Thymus (tissue), 11 donors: ENCODE results near the gene LONP1. TPM values are rescaled to one million over a fixed set of nuclear protein-coding genes. Genes with fewer than 3 reads are reported as not detected.
A peak's percentile ranks its signal among the peaks of the same experiment; 100 is the strongest.
"Not testable (repeated sequence)": the region's sequence is repeated elsewhere in the genome, so short reads cannot be mapped to it uniquely, and the experiment has no call there.

Experiments
- DNase-seq, 9 donors: peaks; one replicate each; pipeline ENCODE4 v3.0.0-alpha.2; 2013; ENCODE audit warnings: low spot score in 9 of 9, low read depth in 6 of 9, missing footprints in 1 of 9
- H3K27ac ChIP-seq, 2 donors: one replicate each; pipeline ENCODE4 v1.5.1; 2013; ENCODE audit warnings: control low read depth in 1 of 2, low read depth in 1 of 2, low read length in 1 of 2, mild to moderate bottlenecking in 1 of 2, moderate library complexity in 1 of 2
- H3K27me3 ChIP-seq, 2 donors: one replicate each; pipeline ENCODE4 v1.5.1; 2013; ENCODE audit warnings: low read length in 1 of 2; ENCODE audit not compliant: control insufficient read depth in 2 of 2, insufficient read depth in 1 of 2
- H3K36me3 ChIP-seq, 2 donors: one replicate each; pipeline ENCODE4 v1.5.1; 2013; ENCODE audit warnings: low read length in 1 of 2, mild to moderate bottlenecking in 1 of 2, moderate library complexity in 1 of 2; ENCODE audit not compliant: control insufficient read depth in 2 of 2, insufficient read depth in 2 of 2
- H3K4me1 ChIP-seq, 2 donors: one replicate each; pipeline ENCODE4 v1.5.1; 2013; ENCODE audit warnings: low read length in 2 of 2; ENCODE audit not compliant: control insufficient read depth in 2 of 2, insufficient read depth in 2 of 2
- H3K4me3 ChIP-seq, 2 donors: one replicate each; pipeline ENCODE4 v1.5.1; 2013; ENCODE audit warnings: low read length in 2 of 2, control low read depth in 1 of 2, mild to moderate bottlenecking in 1 of 2
- H3K9me3 ChIP-seq, 2 donors: one replicate each; pipeline ENCODE4 v1.5.1; 2013; ENCODE audit warnings: low read length in 1 of 2, mild to moderate bottlenecking in 1 of 2; ENCODE audit not compliant: control insufficient read depth in 2 of 2, insufficient read depth in 1 of 2
- WGBS: extraction: QIAGEN DNeasy Blood & Tissue Kit; methylation state at CpG from one replicate; pipeline ENCODE4 v1.1.7; 2013; 5-methylcytosine and 5-hydroxymethylcytosine counted together
- polyA plus RNA-seq: library from polyadenylated mRNA; stranded (reverse); fragments of 200-250 nt; gene quantifications from one replicate; pipeline ENCODE4 v1.2.3, GENCODE V29; 2013
- total RNA-seq: library from RNA; stranded (reverse); fragments of 120-200 nt; gene quantifications from one replicate; pipeline ENCODE4 v1.2.4, GENCODE V29; 2013
- donor health status: healthy.

The LONP1 gene
- total and polyA plus RNA-seq, 2 donors = 34.3 to 37.7 TPM

DNA sequence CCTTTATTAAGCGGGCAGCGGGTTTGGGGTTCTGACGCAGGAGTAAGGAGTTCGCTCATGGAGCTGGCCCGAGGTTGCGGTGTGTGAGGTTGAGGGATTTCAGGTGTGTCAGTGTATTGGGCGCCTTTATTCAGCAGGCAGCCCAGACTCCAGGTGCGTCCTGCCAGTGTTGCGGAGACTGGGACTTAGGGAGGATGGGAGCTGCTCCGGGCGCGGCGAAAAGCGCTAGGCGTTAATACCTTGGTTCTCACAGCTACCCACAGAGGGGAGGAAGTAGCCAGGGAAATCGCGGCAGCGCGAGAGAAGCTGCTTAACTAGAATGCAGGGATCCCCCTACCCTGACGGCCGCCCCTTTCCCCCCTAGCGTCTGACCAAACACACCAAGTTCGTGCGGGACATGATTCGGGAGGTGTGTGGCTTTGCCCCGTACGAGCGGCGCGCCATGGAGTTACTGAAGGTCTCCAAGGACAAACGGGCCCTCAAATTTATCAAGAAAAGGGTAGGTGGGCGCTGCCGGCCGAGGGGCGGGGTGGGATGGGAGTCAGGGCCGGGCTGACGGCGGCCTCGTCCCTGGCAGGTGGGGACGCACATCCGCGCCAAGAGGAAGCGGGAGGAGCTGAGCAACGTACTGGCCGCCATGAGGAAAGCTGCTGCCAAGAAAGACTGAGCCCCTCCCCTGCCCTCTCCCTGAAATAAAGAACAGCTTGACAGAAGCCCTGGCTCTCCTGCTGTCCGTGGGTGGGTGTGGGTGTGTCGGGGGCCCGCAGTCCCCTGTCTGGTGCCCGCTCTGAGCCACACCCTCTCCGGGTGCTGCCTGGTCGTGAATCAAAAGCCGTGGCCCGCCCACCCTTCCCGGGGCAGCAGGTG is 28.8 kb downstream of the LONP1 start:
- peak overlapping the region; percentile 83 to 91 for H3K27ac ChIP-seq
- peak in 1 of 9 donors; percentile 46 for DNase-seq
- H3K4me3 ChIP-seq = peak overlapping the region; percentile 67 to 87
- no peaks in the 10 kb centered on the region for H3K27me3 ChIP-seq
- 10% methylated on average over 54 of the region's 54 CpGs for WGBS
- peaks cover 50 to 51% of the 10 kb centered on the region in 2 donors for H3K36me3 ChIP-seq
- peaks cover 15 to 33% of the 10 kb centered on the region in 2 donors for H3K4me1 ChIP-seq
- peaks cover 0 to 5% of the 10 kb centered on the region in 2 donors for H3K9me3 ChIP-seq

DNA sequence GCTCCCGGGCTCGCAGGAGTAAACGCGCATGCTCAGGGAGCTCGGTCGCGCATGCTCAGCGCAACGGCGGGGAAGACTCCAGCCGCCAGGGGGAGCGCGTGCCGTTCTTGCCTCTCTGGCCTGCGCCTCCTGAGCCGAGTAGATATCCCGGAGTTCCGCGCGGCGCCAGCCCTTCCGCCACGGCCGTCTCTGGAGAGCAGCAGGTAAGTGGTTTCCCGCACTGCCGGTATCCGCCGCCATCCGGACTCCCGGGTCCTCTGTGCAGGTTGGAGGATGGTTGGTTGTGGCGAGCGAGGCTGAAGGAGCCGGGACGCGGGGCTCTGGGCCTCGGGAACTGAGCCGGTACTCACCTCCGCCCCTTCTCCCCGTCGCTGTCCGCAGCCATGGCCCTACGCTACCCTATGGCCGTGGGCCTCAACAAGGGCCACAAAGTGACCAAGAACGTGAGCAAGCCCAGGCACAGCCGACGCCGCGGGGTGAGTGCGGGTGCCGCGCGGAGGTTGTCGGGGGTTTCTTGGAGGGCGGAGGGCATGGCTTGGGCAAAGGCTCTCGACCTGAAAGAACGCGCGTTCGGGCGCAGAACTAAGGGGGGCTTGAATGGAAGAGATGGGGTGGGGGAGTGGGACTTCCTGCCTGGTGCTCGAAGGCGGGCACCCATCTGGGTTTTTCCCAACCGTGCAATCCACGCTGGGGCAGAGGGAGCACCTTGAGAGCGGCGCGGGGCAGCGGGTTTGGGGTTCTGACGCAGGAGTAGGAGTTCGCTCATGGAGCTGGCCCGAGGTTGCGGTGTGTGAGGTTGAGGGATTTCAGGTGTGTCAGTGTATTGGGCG is 29.6 kb downstream of the LONP1 start, which contains the start of gene RPL36:
Gene RPL36 (plus strand): TSS at position 171 of the 830 bp plus-strand sequence. CDS start 213 bp downstream, at position 384.
- Histone ChIP-seq H3K9me3 (peaks cover 0 to 5% of the 10 kb centered on the region in 2 donors), H3K36me3 (peaks cover 42% of the 10 kb centered on the region in 2 donors), H3K27ac (peak within 1 kb of the TSS; percentile 83 to 91), H3K27me3 (no peaks in the 10 kb centered on the region), H3K4me3 (peak within 1 kb of the TSS; percentile 67 to 87), H3K4me1 (peaks cover 18 to 36% of the 10 kb centered on the region in 2 donors)
- under 1% methylated on average over 73 of the region's 73 CpGs for WGBS
- peak; percentile 90 to 99 (median 96) for DNase-seq

DNA sequence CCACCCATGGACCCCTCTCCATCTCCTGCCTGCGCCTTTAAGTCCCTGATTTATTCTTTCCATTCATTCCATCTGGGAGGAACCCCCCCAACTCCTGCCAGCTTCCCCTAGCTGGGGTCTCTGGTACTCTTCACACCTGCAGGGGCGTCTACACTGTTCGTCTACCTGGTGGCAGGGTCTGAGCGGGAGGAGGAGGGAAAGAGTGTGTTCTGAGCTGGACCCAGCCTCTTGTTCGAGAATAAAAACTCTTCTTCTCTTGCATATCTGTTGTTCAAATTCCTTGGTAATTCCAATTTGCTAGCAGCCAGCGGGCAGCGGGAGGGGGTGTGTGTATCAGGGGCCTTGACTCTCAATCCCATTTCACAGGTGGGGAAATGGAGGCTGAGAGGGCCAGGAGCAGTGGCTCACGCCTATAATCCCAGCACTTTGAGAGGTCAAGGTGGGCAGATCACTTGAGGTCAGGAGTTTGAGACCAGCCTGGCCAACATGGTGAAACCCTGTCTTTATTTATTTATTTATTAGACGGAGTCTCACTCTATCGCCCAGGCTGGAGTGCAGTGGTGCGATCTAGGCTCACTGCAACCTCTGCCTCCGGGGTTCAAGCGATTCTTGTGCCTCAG is 31.6 kb downstream of the LONP1 start:
- peaks cover 18 to 36% of the 10 kb centered on the region in 2 donors for H3K4me1 ChIP-seq

DNA sequence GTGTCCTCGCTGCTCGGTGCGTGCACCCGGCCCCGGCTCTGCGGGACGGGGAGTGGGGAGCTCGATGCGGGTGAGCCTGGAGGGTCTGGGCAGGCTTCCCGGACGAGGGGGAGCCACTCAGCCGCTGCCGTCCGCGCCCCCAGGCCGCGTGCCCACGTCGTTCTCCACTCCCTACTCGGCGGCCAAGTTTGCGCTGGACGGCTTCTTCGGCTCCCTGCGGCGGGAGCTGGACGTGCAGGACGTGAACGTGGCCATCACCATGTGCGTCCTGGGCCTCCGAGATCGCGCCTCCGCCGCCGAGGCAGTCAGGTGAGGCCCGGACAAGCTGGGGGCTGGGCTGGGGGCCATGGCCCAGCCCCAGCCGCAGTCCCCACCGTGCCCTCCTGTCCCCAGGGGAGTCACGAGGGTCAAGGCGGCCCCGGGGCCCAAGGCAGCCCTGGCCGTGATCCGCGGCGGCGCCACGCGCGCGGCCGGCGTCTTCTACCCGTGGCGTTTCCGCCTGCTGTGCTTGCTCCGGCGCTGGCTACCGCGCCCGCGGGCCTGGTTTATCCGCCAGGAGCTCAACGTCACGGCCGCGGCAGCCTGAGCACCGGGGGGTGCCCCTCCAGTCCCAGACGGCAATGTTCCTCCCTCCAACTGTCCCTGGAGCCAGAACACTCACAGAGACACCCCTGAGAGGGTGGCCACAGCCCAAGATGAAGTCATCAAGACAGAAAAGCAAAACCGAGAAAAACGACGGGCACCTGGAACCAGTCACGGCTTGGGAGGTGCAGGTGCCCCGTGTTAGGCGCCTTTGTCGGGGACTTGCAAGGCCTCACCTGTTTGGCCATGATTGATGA is 32.4 kb downstream of the LONP1 start:
- Histone ChIP-seq H3K9me3 (peaks cover 0 to 5% of the 10 kb centered on the region in 2 donors), H3K4me1 (peaks cover 18 to 36% of the 10 kb centered on the region in 2 donors), H3K27ac (peak overlapping the region; percentile 36 to 91), H3K27me3 (no peaks in the 10 kb centered on the region), H3K4me3 (peak overlapping the region; percentile 53 to 72), H3K36me3 (peaks cover 14 to 15% of the 10 kb centered on the region in 2 donors)
- 62% methylated on average over 76 of the region's 76 CpGs for WGBS
- no peak for DNase-seq

More for the DNA sequence above, 31.6 kb downstream of the LONP1 start:
- WGBS = 97% methylated on average over 13 of the region's 13 CpGs
- H3K27ac ChIP-seq, H3K4me3 ChIP-seq, DNase-seq, H3K27me3 ChIP-seq, H3K9me3 ChIP-seq: not testable (repeated sequence)
- peaks cover 22 to 23% of the 10 kb centered on the region in 2 donors for H3K36me3 ChIP-seq

DNA sequence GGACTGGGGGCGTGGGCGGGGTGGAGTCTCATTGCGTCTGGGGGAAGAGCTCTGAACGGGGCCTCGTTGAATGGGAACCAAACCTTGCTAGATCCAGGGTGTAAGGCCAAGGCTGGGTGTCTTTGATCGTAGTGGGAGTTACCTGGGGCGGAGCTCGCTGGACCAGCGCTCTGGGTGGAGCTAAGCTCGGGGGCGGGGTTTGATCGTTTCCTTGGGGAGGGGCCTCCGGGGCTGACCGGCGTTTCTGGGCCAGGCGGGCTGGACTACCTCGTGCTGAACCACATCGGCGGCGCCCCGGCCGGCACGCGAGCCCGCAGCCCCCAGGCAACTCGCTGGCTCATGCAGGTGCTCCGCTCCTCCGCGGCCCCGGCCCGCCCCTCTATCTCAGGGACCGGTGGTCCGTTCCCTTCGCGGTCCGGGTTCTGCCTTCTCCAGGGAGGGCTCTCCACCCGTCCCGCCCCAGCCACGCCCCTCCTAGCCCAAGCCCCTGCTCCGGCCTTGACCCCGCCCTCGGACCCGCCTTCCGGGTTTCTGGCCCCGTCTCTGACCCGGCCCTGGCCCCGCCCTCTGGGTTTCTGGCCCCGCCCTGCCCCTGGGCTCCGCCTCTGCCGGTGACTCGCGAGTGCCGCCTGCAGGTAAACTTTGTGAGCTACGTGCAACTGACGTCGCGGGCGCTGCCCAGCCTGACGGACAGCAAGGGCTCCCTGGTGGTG is 33.1 kb downstream of the LONP1 start:
- Histone ChIP-seq H3K27me3 (no peaks in the 10 kb centered on the region), H3K27ac (peak overlapping the region; percentile 90 to 91), H3K4me1 (peaks cover 18 to 30% of the 10 kb centered on the region in 2 donors), H3K9me3 (peaks cover 0 to 5% of the 10 kb centered on the region in 2 donors), H3K4me3 (peak overlapping the region; percentile 53 to 72), H3K36me3 (peaks cover 6 to 7% of the 10 kb centered on the region in 2 donors)
- WGBS = under 1% methylated on average over 59 of the region's 59 CpGs
- peak; percentile 67 to 93 (median 86) for DNase-seq

DNA sequence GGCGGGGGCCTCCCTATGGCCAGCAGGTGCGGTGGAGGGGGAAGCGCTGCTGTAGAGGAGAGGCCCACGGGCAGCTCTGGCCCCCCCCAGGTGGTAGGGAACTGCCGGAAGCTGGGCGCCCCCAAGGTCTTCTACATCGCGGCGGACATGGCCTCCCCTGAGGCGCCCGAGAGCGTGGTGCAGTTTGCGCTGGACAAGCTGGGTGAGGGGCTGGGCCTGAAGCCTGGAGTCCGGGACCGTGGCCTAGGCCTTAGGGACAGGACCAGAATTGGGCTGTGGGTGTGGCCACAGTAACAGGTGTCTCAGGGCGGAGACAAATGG is 33.7 kb downstream of the LONP1 start:
- H3K4me1 ChIP-seq = peaks cover 19 to 27% of the 10 kb centered on the region in 2 donors
- H3K9me3 ChIP-seq = peaks cover 0 to 5% of the 10 kb centered on the region in 2 donors
- peak overlapping the region; percentile 90 to 91 for H3K27ac ChIP-seq
- peaks cover 1 to 2% of the 10 kb centered on the region in 2 donors for H3K36me3 ChIP-seq
- 4% methylated on average over 16 of the region's 16 CpGs for WGBS
- H3K4me3 ChIP-seq = peak overlapping the region; percentile 53 to 72
- peaks cover 0 to under 1% of the 10 kb centered on the region in 2 donors for H3K27me3 ChIP-seq
- no peak for DNase-seq

DNA sequence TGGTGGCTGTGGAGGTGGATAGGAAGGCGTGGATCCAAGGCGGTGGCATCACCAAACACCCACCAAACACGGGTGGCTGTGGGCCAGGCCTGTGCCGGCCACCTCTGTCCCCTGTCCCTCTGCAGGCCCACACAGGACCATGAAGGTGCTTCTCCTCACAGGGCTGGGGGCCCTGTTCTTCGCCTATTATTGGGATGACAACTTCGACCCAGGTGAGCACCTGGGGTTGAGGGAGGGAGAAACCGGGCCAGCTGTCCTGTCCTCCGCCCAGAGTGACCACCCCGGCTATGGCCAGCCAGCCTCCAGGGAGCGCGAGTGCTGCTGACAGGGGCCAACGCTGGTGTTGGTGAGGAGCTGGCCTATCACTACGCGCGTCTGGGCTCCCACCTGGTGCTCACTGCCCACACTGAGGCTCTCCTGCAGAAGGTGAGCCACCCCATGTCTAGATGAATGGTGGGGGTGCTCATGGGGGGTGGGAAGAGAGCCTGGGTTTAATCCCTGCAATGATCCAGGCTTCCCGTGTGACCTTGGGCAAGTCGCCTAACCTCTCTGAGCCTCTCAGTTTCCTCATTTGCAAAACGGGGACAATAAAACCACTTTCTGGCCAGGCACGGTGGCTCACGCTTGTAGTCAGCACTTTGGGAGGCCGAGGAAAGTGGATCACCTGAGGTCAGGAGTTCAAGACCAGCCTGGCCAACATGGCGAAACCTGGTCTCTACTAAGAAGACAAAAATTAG is 35.1 kb downstream of the LONP1 start:
- peaks cover 19 to 24% of the 10 kb centered on the region in 2 donors for H3K4me1 ChIP-seq
- no peaks in the 10 kb centered on the region for H3K36me3 ChIP-seq
- peaks cover 0 to 3% of the 10 kb centered on the region in 2 donors for H3K27me3 ChIP-seq
- H3K4me3 ChIP-seq = no peak overlapping the region
- 97% methylated on average over 22 of the region's 22 CpGs for WGBS
- H3K27ac ChIP-seq = no peak overlapping the region
- no peak for DNase-seq
- peaks cover 0 to 11% of the 10 kb centered on the region in 2 donors for H3K9me3 ChIP-seq
